Right hindlimb (tissue), 1 donor: Measurements from ENCODE around the gene PHLDB3.
"Not testable (repeated sequence)": the region's sequence is repeated elsewhere in the genome, so short reads cannot be mapped to it uniquely, and the experiment has no call there.

Experiments used
- DNase-seq: peaks from one replicate; pipeline ENCODE4 v3.0.0-alpha.2; 2018

PHLDB3 gene

GRCh38 chr19:43504426-43505185, at the start of gene PHLDB3:
PHLDB3 (minus strand) TSS chr19:43504746; CDS start chr19:43504118, 628 bp downstream.
- DNase-seq = no peak

- DNase-seq = no peak
These were observed 49.1 kb upstream of the PHLDB3 start for GRCh38 chr19:43553656-43554055.

- peak; percentile 11 for DNase-seq
These were observed 48.1 kb upstream of the PHLDB3 start for GRCh38 chr19:43552616-43553015.

- DNase-seq = peak; percentile 13
These were observed 47.6 kb upstream of the PHLDB3 start for GRCh38 chr19:43552198-43552450.

GRCh38 chr19:43551399-43552197, 47.1 kb upstream of the PHLDB3 start:
- peak; percentile 9 for DNase-seq

- DNase-seq = no peak
These were observed 44.2 kb upstream of the PHLDB3 start for GRCh38 chr19:43548706-43549105.

GRCh38 chr19:43547926-43548325, 43.4 kb upstream of the PHLDB3 start:
- DNase-seq = not testable (repeated sequence)

GRCh38 chr19:43546581-43546980, 42.0 kb upstream of the PHLDB3 start:
- DNase-seq = peak; percentile 18

- peak; percentile 12 for DNase-seq
These were observed 41.4 kb upstream of the PHLDB3 start for GRCh38 chr19:43545981-43546380.

- peak; percentile 16 for DNase-seq
These were observed 40.7 kb upstream of the PHLDB3 start for GRCh38 chr19:43545276-43545675.

GRCh38 chr19:43544077-43544476, 39.5 kb upstream of the PHLDB3 start:
- DNase-seq = peak; percentile 9

- DNase-seq = no peak
These were observed 37.5 kb upstream of the PHLDB3 start for GRCh38 chr19:43541920-43542650.

- DNase-seq = peak; percentile 9
These were observed 35.8 kb upstream of the PHLDB3 start for GRCh38 chr19:43540381-43540780.

- DNase-seq = no peak
These were observed 34.4 kb upstream of the PHLDB3 start for GRCh38 chr19:43538922-43539321.

- DNase-seq = peak; percentile 85
These were observed 30.5 kb upstream of the PHLDB3 start for GRCh38 chr19:43534816-43535761.

GRCh38 chr19:43534305-43534815, 29.8 kb upstream of the PHLDB3 start:
- no peak for DNase-seq

- peak; percentile 99 for DNase-seq
These were observed 29.2 kb upstream of the PHLDB3 start for GRCh38 chr19:43533546-43534304.

GRCh38 chr19:43532962-43533545, 28.5 kb upstream of the PHLDB3 start, which contains the start of gene ZNF575:
ZNF575 (plus strand) TSS chr19:43533188; CDS start chr19:43534423, 1,235 bp downstream.
- peak; percentile 99 for DNase-seq

GRCh38 chr19:43532571-43532961, 28.0 kb upstream of the PHLDB3 start:
- DNase-seq = no peak

GRCh38 chr19:43527860-43528622, 23.5 kb upstream of the PHLDB3 start:
- no peak for DNase-seq
